ENCODE data around the gene RIOK2.
"Not testable (repeated sequence)": the region's sequence is repeated elsewhere in the genome, so short reads cannot be mapped to it uniquely, and the experiment has no call there.

The RIOK2 gene

DNA sequence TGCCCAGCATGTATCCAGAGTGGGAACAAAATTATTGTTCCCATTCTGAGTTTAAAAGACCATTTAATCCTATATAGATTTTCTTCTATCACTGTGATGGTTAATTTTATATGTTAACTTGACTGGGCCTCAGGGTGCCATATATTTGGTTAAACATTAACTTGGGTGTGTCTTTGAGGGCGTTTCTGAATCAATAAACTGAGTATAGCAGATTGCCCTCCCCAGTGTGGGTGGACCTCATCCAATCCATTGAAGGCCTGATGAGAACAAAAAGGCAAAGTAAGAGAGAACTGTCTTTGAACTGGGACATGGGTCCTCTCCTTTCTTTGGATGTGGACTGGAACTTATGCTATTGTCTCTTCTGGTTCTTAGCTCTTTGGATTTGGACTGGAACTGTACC, 17.3 kb downstream of the RIOK2 start:
- DNase-seq = no peak

DNA sequence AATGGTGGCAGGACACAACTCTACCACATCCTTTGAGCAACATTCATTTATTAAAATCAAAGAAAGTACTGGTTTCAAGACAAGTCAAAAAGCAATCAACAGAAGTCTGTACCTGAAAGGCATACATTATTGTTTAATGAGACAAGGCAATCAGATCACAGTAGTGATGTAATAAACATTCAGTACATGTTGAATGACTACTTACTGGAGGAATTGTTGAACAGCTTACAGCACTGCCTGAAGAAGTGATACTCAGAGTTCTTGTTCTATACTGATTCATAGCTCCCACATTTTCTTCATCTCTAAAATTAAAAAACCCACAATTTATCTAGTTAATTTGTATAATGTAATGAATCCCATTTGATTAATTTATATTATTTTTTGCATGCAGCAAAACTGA, 18.2 kb downstream of the RIOK2 start:
- no peak for DNase-seq

DNA sequence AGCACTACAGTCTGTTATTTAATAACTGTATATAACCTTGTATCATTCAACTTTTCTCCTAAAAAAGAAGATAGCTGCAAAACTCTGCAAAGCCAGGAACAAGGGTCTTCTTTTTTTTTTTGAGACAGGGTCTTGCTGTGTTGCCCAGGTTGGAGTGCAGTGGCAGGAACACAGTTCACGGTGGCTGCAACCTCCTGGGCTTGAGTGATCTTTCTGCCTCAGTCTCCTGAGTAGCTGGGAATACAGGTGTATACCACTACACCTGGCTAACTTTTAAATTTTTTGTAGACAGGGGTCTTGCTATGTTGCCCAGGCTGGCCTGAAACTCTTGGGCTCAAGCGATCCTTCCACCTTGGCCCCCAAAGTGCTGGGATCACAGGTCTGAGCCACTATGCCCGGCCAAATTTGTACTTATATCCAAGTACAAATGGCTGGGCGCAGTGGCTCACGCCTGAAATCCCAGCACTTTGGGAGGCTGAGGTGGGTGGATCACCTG, 19.2 kb downstream of the RIOK2 start:
- DNase-seq = no peak

DNA sequence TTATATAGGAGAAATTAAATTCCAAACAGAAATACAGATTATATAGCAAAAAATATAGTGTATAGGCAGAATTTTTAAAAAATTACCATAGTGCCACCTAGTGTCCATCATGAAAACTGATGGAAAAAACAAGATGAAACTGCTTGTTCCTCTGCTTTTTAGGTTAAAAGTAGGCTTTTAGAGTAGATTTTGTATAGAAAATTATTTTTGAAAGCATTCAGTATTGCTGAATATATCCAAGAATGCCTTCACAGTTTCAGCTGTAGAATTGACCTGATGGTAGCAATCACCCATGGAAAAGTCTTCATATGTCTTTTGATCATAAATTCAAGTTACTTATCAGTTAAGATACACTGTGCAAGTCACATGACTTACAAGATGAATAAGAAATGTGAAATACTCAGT, 19.7 kb downstream of the RIOK2 start:
- DNase-seq = no peak

DNA sequence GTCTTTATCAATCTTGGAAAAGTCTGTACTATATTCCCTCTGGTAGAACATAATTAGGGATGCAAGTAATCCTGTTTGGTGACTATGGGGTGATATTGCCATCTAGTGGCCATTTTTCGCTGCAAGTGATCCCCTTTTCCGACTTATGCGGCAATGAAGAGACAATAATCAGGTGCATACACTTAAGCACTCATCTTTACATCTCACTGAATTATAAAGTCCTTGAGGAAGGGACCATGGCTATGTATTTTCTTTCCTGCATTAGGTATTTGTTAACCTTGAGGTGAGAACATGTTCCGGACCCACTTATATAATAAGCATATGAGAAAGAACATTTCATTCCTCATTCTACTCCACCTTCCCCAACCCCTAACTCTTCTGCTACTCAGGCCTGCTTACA, 21.0 kb downstream of the RIOK2 start:
- DNase-seq = peak; percentile 45 to 72

DNA sequence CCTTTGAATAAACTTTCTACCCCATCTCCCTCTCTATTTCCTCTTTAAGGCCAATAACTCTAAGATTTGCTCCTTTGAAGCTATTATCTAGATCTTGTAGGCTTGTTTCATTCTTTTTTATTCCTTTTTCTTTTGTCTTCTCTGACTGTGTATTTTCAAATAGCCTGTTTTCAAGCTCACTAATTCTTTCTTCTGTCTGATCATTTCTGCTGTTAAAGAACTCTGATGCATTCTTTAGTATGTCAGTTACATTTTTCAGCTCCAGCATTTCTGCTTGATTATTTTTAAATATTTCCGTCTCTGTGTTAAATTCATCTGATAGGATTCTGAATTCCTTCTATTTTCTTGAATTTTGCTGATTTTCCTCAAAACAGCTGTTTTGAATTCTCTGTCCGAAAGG, 25.4 kb downstream of the RIOK2 start:
- DNase-seq = no peak

DNA sequence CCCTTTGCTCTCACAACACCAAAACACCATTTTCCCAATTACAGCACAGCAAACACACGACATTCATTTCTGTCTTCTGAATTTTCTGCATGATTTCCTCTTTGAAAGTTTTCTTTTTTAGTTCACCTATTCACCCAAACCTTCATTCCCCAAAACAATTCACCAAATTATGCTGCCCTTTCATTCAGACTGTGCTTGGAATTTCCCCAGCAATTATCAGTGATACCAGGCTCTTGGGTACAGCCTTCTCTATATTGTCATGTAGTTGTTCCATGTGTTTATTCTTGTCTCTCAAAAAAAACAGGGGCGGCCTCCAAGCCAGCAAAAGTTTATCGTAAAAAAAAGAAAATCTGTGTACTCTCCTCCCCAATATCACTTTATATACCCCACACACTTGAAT, 31.7 kb downstream of the RIOK2 start:
- no peak for DNase-seq

DNA sequence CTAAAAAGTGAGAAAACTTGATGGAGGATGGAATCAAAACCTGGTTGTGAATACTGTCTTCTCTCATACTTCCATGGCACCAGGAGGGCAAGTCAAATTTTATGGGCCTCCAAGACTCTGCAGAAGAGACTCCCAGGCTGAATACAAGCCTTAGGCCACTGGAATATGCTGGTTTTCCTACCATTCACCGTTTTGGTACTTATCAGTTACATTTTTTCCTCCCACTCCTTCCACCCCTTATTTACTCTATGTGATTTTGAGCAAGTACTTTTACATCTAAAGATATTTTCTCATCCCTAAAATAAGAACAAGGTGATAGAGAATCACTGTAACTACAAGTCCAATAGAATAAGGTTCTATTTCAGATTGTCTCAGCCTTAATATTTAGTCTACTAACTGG, 32.6 kb downstream of the RIOK2 start:
- DNase-seq = no peak

DNA sequence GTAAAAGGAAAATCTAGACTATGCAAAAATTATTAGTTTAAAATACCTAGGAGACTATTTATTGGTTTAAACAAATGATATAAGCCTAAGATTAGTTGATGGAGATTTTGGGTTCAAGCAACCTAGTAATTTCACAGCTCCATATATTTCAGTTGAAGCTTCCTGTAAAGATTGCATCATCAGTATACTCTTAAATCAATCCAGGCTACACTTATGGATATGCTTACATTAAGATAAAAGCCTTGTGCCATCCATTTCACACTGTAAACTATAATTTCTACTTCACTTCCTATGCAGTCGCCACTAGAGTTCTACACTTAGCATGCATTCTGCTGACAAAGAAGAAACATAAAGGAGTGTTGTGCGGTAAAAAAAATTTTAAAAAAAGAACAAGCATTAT, 33.3 kb downstream of the RIOK2 start:
- no peak for DNase-seq

DNA sequence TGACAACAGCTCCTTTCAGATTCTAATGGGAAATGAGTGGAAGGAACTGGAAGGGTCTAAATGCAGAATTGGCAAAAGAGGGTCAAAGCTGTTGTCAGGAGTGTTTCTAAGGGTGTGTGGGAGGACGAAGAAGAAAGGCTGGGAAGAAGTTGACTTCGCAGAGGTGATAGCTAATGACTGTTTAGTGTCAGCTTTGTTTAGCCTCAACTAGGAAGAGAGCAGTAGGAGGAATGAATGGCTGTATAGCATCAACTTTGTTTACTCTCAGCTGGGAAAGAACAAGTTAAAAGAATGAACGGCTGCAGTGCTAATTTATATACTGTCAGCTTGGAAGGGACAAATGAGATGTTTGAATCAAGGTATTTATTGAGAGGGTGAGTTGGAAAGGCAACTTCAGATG, 34.8 kb downstream of the RIOK2 start:
- no peak for DNase-seq

DNA sequence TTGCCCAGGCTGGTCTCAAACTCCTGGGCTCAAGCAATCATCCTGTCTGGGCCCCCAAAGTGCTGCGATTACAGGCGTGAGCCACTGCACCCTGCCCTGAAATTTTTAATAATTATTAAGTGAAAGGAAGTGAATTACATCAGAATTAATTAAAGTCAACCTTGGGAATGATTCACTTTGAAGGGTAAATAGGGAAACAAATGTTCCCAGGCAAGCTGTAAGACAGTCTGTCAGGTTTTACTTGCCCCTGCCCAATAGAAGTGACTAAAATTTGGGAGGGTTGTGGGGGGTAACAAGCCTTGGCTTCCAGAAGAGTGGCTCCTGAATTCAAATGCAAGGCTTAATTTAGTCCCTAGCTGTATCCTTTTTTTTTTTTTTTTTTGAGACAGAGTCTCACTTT, 39.3 kb downstream of the RIOK2 start:
- no peak for DNase-seq

DNA sequence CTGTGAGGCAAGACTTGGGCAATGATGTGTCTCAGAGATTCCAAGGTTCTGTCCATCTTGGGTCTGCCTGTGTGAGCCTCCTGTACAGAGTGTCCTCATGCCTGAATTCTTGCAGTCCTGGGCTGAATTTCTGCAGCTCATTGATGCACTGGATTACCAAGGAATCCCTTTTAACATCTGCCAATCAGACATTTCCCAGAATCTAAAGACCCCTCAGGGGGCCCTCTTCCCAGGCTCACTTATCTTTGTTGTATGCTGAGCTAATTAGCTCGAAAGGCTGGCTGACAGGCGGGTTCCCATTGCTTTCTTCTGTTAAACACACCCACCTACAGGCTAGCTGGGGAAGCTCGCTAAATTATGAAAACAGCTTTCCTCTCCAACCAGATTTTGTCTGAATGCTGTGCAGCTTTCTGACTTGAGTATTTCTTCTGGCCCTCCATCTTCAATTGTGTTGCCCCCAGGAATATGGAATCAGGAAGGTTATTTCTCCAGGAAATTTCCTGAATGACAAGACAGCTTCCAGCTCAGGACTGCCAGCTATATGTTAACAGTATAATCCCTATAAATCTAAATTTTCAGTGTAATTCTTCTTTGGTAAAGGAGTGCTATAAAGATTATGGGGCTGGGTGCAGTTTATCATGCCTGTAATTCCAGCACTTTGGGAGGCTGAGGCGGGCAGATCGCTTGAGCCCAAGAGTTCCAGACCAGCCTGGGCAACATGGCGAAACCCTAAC, 40.4 kb downstream of the RIOK2 start, which contains the start of gene LIX1:
Gene LIX1 (minus strand): TSS at position 91 of the 734 bp plus-strand sequence. CDS start 35 bp downstream, at position 56.
- DNase-seq = peak; percentile 32 to 57

DNA sequence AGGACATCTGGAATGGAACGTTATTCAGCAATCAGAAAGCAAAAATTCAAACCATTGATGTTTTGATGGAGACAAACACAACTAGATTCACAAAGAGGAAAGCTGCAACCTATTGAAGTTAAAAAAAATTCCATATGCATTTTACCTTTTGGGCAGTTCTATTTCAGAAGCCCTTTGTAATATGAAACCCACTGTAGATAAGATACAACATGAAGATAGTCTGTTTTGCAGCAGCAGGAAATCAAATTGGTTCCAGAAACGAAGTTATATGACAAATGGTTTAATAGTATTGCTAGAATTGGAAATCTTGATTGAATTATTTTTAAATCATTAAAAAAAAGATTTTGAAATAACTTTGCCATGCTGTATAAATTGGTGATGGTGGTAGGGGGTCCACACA, 41.5 kb downstream of the RIOK2 start:
- no peak for DNase-seq

DNA sequence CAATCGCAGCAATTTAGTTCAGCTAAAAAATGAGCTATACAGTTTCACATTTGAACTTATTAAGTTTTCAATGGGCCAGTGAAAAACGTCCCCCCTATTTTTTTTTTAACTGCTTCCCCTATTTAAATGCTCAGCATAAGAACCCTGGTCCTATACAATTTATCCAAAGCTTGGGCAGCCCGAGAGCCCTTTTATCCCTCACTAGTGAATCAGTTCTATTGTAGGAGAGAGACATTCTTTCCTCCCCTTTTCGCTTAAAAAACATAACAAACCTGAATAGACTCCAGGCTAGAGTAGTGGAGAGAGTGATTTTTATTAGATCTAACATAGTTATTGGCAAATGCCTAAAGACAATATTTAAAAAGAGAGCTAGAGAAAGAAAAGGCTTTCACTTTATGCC, 42.0 kb downstream of the RIOK2 start:
- no peak for DNase-seq

DNA sequence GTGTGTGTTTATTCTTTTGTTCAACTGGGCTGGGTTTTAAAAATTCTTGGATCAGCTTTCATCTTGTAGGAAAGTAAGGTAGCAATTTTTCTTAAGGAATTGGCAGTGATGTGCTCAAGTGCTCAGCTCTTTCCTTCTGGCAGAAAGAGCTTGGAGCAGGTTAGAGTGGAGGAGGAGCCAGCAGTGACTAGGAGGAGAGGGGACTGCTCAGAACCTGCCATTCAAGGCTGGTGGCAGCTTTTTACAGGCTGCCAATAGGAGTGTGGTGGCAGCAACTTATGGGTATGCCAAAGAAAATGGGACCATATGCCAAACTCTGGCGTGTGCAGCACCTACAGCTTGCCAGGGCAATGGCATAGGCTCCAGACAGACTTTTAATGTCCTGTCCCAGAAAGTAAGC, 42.8 kb downstream of the RIOK2 start:
- DNase-seq = not testable (repeated sequence)

DNA sequence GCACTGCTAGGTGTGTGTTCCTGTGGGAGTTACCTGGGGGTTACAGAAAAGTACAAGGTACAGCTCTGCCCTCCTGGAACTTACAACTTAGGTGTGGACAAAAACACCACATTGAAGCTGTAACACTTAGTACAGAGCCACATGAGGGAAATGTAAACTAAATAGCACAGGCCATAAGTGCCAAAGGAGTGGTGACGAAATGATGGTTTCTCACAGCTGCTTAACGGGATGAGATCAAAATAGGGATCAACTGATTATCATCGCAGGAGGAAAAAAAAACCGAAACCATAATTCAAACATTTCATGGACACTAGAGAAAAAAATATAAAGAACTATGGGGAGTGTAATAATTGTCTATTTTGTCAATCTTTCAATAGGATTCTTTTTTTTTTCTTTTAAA, 46.6 kb downstream of the RIOK2 start:
- no peak for DNase-seq

DNA sequence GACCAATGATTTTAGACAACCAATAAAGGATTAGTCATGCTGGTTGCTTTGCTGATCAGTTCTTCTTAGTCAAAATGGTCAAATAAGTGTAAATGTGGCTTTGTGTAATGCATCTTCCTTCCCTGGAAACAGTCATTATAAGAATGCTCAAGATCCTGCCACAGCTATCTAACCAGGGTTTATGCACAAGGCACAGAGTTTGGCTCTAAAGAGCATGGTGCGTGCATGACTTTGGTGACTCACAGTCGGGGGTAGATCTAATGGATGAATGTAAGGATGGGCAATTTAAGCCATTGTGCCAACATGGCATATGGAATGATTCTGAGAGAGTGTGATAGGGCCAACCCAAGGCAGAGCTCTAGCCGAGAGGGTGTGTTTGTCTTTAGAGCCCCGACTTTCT, 47.2 kb downstream of the RIOK2 start:
- no peak for DNase-seq

DNA sequence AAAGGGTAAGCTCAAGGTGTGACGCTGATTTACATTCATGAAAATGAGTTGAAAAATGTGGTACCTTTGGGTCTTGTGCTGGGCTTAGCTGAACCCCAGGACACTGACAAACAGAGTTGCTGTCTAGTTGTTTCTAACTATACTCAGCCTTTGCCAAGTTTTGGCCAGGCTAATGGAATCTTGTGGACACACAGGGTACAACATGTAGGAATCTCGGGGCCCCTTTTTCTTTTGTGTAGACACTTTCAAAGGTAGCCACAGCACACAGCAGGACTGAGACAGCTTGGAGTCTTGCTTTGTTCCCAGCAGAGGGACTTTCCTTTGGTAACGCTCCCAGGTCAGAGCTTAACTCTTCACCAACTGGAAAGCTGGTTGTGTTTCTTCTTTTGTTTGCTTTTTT, 48.4 kb downstream of the RIOK2 start:
- no peak for DNase-seq

DNA sequence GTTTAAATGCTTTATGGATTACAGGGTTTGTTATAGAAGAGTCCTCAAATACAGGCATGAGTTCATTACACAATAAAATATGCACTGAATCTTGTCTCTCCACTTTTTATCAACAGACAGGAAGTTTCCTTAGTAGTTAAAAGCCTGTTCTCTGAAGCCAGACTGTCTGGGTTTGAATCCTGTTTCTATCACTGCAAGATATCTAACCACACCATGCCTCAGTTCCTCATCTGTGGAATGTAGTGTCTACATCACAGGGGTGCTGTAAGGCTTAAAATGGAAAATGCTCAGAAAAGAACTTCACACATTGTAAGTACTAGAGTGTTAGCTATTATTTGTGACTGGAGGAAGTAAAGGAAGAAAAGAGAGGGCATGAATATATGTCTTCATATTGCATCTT, 49.9 kb downstream of the RIOK2 start:
- DNase-seq = no peak

DNA sequence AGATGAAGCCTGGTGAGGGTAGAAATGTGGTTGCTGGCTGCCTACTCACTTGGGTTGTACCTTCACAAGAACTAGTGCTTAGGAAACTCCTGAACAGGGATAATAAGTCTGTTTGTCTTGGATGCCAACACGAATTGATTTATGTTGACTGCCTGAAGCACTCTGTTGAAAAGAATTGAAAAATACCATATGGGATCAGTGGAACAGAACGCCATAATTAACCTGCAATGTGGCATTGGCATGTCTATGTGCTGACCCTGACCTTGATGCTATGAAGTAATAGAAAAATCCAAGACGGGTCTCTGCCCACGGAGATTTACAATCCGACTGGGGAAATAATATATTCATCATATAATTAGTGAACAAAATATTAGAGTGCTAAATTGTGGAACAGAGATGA, 51.1 kb downstream of the RIOK2 start:
- DNase-seq = no peak

DNA sequence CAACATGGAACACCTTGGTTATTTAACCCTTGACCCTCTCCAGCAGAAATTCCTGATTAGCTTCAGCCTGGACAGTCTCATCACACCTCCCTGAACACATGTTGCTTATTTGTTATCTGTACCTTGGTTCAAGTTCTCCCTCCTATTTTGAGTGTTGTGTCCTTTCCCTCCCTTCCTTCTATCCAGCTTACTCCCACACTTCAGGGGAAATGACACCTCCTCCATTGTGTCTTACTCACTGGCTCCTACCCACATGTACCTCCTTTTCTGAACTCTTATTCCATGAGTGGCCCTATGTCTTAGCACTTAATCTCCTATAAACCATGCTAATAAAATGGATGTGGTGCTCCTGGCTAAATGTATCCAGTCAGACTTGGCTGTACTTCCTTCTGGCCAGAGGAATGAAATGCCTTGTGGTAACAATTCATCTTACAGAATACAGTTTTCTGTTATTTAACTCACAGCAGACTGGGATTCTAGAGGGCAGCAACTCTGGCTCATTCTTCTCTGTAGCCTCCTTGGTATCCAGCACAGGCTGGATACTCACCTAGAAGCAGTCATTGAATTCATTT, 51.8 kb downstream of the RIOK2 start:
- DNase-seq = no peak

DNA sequence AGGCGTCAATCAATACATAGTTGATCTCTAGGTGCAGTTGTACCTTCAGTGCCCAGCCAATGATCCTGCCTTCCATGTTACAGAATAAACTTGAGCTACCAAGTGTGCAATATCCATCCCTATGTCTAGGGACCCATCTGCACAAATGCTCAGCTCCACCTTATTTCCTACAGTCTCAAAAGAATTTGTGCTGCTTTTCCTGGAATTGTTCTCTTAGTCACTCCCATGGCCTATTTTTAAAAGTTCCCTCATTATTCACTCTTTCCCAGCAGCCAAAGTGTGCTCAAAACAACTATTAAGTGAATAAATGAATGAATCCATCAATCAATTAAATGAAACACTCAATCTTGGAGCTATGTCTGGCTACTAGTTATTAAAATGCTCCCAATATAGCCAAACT, 55.3 kb downstream of the RIOK2 start:
- DNase-seq = no peak

DNA sequence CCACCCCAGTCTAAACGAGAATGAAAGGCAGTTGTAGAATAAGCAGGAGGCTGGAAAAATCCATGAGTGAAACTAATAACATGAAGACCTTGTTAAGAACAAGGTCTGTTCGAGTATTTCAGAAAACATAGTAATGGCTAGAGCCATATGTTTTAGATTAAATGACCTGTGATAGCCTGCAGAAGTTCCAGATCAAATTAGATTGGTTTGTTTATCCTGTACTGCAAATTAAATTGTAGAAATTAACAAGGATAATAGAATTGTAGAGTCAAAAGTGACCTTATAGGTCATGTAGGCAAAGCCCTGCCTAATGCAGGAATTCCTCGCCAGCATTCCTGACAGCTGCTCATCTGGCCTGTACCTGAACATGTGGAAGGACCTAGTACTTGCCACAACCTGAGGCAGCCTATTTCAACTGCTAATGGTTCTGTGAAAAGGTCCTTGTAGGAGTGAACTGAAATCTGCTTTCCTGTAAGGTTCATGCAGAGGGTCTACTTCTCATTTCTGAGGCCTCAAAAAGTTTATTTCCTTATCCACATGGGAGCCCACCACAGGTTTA, 57.8 kb downstream of the RIOK2 start:
- no peak for DNase-seq

DNA sequence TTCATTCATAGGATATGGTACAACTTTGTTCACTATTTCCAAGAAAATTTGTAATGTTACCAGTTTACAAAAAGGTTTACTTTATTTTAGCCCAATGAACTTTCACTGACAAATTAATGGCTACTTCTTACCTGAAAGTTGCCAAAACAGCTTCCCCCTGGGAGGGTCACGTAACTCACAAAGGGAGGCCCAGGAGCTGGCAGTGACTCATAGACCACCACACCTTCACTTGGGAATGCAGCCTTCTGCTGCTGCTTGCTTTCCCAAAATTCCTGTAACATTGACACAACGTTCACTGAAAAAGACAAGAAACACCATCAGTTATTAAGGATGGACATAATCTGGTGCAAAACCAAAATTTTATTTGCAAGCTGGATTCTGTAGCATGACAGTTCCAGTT, 58.7 kb downstream of the RIOK2 start:
- DNase-seq = no peak

DNA sequence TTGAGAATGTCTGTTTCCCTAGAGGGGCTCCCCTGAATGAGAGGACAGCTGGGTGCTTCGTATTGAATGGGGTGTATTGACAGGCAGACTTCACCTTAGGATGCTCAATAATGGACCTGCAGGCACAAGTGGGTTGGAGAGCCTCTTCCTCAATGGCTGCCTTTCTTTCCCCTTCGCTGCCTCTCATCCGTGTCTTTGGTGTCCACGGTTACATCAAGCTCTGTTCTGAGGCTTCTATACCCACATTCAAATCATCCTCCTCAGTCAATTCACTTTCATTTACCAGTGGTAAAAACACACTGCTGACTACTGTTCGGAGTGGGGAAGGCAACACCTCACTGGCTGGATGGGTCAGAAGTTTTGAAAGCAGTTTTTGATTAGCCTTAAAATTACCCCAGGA, 61.2 kb downstream of the RIOK2 start:
- DNase-seq = no peak

All from SHP77 (cell line).